Measurements from ENCODE around the gene TMEM144.

DNA sequence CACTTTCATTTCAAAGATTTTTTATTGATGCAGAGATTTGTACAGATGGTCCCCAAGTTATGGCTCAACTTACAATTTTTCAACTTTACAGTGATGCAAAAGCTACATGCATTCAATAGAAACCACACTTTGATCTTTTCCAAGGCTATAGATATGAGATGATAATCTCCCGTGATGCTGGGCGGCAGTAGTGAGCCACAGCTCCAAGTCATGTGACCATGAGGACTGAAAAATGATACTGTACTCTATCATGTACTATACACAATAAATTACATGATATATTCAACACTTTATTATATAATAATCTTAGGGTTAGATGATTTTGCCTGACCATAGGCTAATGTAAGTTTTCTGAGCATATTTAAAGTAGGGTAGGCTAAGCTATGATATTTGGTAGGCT lies 23.5 kb upstream of the TMEM144 start:
- TF ChIP-seq, protein P1, sequence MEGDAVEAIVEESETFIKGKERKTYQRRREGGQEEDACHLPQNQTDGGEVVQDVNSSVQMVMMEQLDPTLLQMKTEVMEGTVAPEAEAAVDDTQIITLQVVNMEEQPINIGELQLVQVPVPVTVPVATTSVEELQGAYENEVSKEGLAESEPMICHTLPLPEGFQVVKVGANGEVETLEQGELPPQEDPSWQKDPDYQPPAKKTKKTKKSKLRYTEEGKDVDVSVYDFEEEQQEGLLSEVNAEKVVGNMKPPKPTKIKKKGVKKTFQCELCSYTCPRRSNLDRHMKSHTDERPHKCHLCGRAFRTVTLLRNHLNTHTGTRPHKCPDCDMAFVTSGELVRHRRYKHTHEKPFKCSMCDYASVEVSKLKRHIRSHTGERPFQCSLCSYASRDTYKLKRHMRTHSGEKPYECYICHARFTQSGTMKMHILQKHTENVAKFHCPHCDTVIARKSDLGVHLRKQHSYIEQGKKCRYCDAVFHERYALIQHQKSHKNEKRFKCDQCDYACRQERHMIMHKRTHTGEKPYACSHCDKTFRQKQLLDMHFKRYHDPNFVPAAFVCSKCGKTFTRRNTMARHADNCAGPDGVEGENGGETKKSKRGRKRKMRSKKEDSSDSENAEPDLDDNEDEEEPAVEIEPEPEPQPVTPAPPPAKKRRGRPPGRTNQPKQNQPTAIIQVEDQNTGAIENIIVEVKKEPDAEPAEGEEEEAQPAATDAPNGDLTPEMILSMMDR (conservative IDR thresholded peaks at IDR 0.05) = peak; percentile 6; the same call in 1 of the 2 replicates
- TF ChIP-seq ZFX (IDR thresholded peaks at IDR 0.05) = no peak
